Measurements from ENCODE around the gene NXPE2.
A peak's percentile ranks its signal among the peaks of the same experiment; 100 is the strongest.
"Not testable (repeated sequence)": the region's sequence is repeated elsewhere in the genome, so short reads cannot be mapped to it uniquely, and the experiment has no call there.

The NXPE2 gene

DNA sequence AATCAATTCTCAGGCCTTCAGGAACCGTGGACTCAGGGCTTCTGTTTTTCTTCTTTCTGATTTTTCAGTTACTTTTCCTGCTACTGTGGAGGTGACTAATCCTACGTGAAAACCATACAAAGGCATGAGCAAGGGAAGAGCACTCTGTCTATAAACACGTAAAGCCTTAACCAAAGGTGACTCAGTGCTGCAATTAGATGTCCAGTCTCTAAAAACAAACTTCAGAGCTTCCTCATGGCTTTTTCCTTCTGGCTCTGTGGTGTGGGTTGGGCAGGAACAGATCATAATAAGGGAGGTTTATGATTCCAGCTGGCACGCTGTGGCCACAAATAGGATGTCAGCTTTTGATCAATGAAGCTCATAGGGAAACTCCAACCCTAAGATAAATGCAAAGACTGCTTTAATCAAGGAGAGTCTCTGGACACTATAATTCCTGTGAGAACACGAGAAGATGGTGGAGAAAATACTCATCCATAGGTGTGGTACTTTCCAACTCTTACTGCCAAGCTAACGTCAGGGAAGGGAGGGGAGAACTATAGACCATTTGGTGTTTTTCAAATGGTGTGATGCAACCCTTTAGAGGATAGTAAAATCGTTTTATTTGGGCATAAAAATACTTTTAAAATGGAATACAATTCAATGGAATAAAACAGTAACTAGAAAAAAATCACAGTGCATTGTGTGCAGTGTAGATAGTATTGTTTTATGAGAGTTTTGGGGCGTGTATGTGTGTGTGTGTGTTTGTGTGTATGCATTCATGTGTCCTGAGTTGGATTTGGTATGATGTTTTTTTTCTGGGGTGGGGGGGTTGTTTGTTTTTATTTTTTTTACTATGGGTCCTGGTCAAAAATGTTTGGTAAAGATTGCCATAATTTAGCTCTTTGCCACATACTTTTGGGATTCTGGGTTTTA, at the start of gene NXPE2:
TSS of gene NXPE2 (plus strand) at position 403 of the 912 bp plus-strand sequence. CDS start at position 452, 49 bp downstream.
- DNase-seq (ENCODE audit: low read depth in 2 of 2) = no peak

- DNase-seq (ENCODE audit: low read depth in 2 of 2) = not testable (repeated sequence)
Observed at GRCh38 chr11:114631445-114631965, 46.8 kb upstream of the NXPE2 start.

DNA sequence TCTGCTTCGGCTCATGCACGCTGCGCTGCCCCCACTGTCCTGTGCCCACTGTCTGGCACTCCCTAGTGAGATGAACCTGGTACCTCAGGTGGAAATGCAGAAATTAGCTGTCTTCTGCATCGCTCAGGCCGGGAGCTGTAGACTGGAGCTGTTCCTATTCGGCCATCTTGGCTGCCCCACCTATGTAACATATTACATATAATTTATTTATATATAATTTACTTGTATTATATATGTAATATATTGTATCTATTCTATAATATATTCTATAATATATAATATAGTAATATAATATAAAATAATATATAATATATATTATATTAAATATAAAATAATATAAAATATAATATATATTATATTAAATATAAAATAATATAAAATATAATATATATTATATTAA, 38.9 kb upstream of the NXPE2 start:
- not testable (repeated sequence) for DNase-seq (ENCODE audit: low read depth in 2 of 2)

DNA sequence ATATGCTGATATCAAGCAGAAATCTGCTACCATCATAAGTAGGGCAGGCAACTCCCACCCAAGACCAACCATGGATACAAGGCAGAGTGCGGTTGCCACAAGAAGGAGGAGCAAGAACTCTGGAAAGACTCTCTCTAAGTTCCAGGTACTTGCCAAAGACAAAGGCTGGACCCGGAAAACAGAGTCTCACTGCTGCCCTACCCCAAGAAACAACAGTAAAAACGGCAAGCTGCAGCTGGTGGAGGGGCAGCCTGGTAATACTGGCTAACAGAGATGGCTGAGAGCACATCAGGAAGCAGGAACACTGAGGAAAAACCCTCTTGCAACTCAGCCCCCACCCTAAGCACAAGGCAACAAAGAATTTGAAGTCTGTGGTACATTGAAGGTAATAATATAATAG, 27.7 kb upstream of the NXPE2 start:
- DNase-seq (ENCODE audit: low read depth in 2 of 2) = no peak

- no peak for DNase-seq (ENCODE audit: low read depth in 2 of 2)
Observed at GRCh38 chr11:114651145-114651718, 27.1 kb upstream of the NXPE2 start.

GRCh38 chr11:114653148-114653547, 25.2 kb upstream of the NXPE2 start:
- no peak for DNase-seq (ENCODE audit: low read depth in 2 of 2)

DNA sequence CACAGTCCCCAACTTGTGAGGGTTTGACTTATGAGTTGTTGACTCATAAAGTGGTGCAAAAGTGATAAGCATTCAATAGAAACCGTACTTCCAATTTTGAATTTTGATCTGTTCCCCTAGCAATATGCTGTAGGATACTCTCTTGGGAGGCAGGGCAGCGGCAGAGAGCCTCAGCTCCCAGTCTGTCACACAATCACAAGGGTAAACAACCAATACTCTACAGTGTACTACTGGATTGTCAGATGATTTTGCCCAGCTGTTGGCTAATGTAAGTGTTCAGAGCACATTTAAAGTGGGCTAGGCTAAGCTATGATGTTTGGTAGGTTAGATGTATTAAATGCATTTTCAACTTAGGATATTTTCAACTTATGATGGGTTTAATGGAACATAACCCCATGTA, 13.7 kb upstream of the NXPE2 start:
- no peak for DNase-seq (ENCODE audit: low read depth in 2 of 2)

DNA sequence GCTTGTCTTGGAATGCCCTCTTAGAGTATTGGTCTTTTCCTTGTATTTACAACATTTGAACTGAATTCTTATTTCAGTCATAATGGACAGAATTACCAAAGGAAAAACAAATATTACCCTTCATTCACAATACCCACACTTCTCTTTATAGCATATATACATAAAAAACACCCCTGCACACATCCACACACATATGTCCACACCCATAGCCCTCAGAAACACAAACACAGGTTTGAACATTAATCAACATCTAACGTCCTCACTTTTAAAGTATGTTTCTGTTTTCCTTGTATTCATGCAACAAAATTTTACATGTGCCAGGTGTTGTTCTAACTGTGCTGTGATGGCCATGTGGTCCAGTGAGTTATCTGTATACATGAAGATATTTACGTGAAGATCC, 11.6 kb upstream of the NXPE2 start:
- DNase-seq (ENCODE audit: low read depth in 2 of 2) = no peak

- DNase-seq (ENCODE audit: low read depth in 2 of 2) = no peak
Observed at GRCh38 chr11:114668109-114668508, 10.2 kb upstream of the NXPE2 start.

- DNase-seq (ENCODE audit: low read depth in 2 of 2) = no peak
Observed at GRCh38 chr11:114673661-114674060, 4.7 kb upstream of the NXPE2 start.

- no peak for DNase-seq (ENCODE audit: low read depth in 2 of 2)
Observed at GRCh38 chr11:114679505-114679904, 1.2 kb downstream of the NXPE2 start.

DNA sequence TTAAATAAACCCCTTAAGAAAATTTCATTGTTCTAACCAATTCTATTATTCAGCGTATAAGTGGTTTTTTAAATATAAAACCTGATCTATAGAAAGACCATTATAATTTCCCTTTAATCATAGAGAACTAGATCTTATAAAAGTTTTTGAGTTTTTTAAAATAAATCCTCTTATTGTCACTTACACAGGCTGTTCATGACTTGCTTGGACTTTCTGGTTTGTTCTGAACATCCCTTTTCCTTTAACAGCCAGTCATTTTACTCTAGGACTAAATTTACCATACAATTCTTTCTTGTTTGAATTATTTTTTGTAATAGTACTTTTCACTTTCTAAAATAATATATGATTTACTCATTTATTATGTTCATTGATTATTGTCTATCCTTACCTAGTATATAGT, 4.7 kb downstream of the NXPE2 start:
- no peak for DNase-seq (ENCODE audit: low read depth in 2 of 2)

GRCh38 chr11:114684636-114685035, 6.3 kb downstream of the NXPE2 start:
- DNase-seq (ENCODE audit: low read depth in 2 of 2) = no peak

- DNase-seq (ENCODE audit: low read depth in 2 of 2) = no peak
Observed at GRCh38 chr11:114685097-114685496, 6.8 kb downstream of the NXPE2 start.

- no peak for DNase-seq (ENCODE audit: low read depth in 2 of 2)
Observed at GRCh38 chr11:114705280-114706024, 27.1 kb downstream of the NXPE2 start.

GRCh38 chr11:114709960-114710359, 31.6 kb downstream of the NXPE2 start:
- DNase-seq (ENCODE audit: low read depth in 2 of 2) = no peak

DNA sequence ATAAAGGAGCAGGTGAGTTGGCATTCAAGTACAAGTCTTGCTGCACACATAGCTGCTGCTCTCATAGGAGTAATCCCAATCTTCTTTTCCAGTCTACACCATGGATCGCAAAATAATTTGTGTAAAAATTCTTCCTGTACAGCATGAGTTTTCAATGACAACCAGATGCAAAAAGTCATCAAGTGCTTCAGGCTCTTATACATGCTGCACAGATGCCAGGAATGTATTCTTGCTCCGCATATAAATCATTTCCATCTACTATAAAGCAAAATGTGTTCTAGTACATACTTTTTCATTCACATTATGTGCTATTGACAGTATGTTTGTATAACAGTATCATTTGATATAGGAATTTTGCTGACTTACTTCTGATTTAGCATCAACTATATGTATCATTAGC, 35.4 kb downstream of the NXPE2 start:
- no peak for DNase-seq (ENCODE audit: low read depth in 2 of 2)

DNA sequence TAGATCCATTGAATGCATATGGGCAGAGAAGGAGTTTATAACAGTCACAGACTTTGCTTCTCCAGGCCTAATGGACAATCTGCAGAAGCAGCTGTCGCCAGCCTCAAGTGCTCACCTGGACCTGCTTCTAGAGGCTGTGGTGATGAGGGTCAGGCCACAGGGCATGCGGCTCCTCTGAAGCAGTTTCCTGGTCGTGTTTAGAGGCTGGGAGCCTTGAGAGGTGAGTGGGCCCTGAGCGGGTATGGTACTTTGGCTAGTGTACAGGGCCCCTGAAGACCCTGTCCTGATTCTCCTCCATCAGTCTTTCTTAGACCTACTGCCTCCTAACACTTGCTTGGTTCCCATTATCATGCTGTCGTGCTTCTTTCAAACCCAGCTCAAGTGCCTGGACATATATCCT, 41.2 kb downstream of the NXPE2 start:
- DNase-seq (ENCODE audit: low read depth in 2 of 2) = no peak

- no peak for DNase-seq (ENCODE audit: low read depth in 2 of 2)
Observed at GRCh38 chr11:114724916-114725524, 46.7 kb downstream of the NXPE2 start.

DNA sequence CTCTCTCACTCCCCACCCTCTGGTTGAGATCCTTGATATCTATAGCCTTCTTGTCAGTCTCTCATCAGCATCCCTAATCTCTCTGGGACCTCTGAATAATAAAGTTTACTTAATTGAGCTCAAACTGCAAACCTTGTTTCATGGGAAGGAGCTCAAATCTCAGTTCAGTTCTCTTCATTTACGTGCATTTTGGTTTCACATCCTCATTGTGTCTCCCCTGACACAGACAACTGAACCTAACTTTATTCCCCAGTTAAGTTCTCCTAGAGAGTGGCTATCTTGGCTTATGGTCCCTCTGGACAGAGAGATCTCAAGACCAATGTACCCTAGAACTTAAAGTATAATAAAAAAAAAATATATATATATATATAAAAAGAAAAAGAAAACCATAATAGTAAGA, 47.3 kb downstream of the NXPE2 start:
- DNase-seq (ENCODE audit: low read depth in 2 of 2) = no peak

DNA sequence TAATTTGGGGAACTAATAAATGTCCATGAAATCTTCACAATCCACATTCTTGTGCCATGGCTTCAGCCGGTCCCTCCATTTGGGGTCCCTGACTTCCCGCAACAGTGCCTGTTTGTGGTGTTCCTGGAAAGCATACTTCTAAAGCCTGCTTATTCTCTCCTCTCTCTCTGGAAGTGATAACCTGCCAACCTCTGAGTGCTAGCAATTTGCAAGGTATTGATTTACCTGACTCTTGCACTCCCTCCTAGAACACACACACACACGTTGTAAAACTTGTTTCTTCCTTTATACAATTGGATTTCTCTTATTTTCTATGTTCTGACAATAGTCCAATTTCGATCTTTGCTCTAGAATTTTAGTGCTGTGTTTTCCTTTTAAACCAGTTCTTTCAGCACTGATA, 58.5 kb downstream of the NXPE2 start:
- no peak for DNase-seq (ENCODE audit: low read depth in 2 of 2)

DNA sequence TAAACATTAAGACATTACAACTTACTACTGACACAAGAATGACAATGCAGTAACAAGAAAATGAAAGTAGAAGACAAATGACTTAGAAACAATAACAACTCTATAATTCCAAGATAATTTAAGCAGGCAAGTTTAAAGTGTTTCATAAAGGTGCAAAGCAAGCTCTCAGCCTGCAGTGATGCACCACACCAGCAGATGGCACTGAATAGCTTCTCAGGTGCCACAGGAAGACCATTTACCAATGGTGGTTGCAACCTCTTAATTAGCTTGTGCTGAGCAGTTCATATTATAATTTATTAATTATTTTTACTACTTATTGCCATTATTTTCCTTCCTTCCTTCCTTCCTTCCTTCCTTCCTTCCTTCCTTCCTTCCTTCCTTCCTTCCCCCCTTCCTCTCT, 60.6 kb downstream of the NXPE2 start:
- DNase-seq (ENCODE audit: low read depth in 2 of 2) = peak in 1 of 2 donors; percentile 3

Measured in stimulated activated CD8-positive, alpha-beta memory T cell treated with anti-CD3 and anti-CD28 coated beads, Interleukin-2, amount 100 ng/mL, for 48 hours (primary cell).